Adrenal gland (tissue), 12 donors: Measurements from ENCODE around the gene EFCC1. TPM values are rescaled to one million over a fixed set of nuclear protein-coding genes. Genes with fewer than 3 reads are reported as not detected.

Experiments
- DNase-seq, 7 donors: peaks; one replicate each; pipeline ENCODE4 v3.0.0-alpha.2; 2019 to 2020
- H3K27ac ChIP-seq, 5 donors: fragments of 200-600 bp; sonication (generic) in 4 of 5; 1 replicate in 3 of 5; 2 replicates in 2 of 5; pipeline versions ENCODE4 v1.5.1 to v1.8.0; 2016 to 2020; ENCODE audit warnings: mild to moderate bottlenecking in 1 of 5
- H3K27me3 ChIP-seq: fragments of 200-600 bp; 2 replicates; pipeline ENCODE4 v1.8.0; 2021
- H3K36me3 ChIP-seq, 2 donors: fragments of 200-600 bp; replicated peaks in 1 of 2; 1 replicate in 1 of 2; 2 replicates in 1 of 2; pipeline versions ENCODE4 v1.5.1 to v1.8.0; 2018 to 2022
- H3K4me1 ChIP-seq, 2 donors: fragments of 200-600 bp; replicated peaks in 1 of 2; 1 replicate in 1 of 2; 2 replicates in 1 of 2; pipeline versions ENCODE4 v1.5.1 to v1.8.0; 2018 to 2021
- H3K4me3 ChIP-seq, 4 donors: fragments of 200-600 bp; sonication (generic) in 3 of 4; one replicate each; pipeline ENCODE4 v1.5.1; 2016 to 2018
- H3K9me3 ChIP-seq, 3 donors: fragments of 200-600 bp; sonication (generic) in 1 of 3; replicated peaks in 1 of 3; 1 replicate in 2 of 3; 2 replicates in 1 of 3; pipeline versions ENCODE4 v1.5.1 to v1.8.0; 2016 to 2021
- POLR2A ChIP-seq, 2 donors: fragments of 450-650 bp; IDR thresholded peaks; one replicate each; pipeline ENCODE4 v1.6.1; 2017; ENCODE audit warnings: antibody characterized with exemption in 2 of 2, mild to moderate bottlenecking in 2 of 2, moderate library complexity in 1 of 2
- WGBS, 4 donors: extraction: QIAGEN DNeasy Blood & Tissue Kit in 2 of 4; methylation state at CpG; one replicate each; pipeline versions ENCODE4 v1.1.5 to v1.1.7; 2013 to 2017; 5-methylcytosine and 5-hydroxymethylcytosine counted together
- intact Hi-C, 2 donors: fragments of 100-400 bp; cut with DNase I; formaldehyde crosslinking; loops; one replicate each; pipeline versions ENCODE4 v1.14.1 to v1.15.0; 2022 to 2023
- polyA plus RNA-seq, 3 donors: library from polyadenylated mRNA; stranded (reverse); fragments of 200-250 nt in 2 of 3; fragments of 350-450 nt in 1 of 3; fragmentation: Illumina TruSeq in 1 of 3; extraction: RNeasy Lipid Tissue Mini Kit (QIAGEN cat#74804) in 1 of 3; gene quantifications; one replicate each; pipeline ENCODE4 v1.2.3, GENCODE V29; 2013 to 2014
- total RNA-seq, 9 donors: library from RNA; depleted of rRNA in 4 of 9; stranded (reverse); fragments of >200 nt in 4 of 9; fragments of 120-200 nt in 1 of 9; fragmentation: NEBNext Ultra II Directional in 1 of 9; extraction: Animal tissue kit (Norgen Biotek cat#: 25700) in 1 of 9; gene quantifications; one replicate each; pipeline versions ENCODE4 v1.1.0 to v1.2.4, GENCODE V29; 2013 to 2023
- TF ChIP-seq, protein P1 (sequence below), 6 experiments: fragments of 450-650 bp in 4 of 6; fragments of 200-600 bp in 2 of 6; sonication (generic) in 1 of 6; IDR thresholded peaks; 1 replicate in 5 of 6; 2 replicates in 1 of 6; pipeline versions ENCODE4 v1.5.1 to v1.8.0; 2016 to 2021; ENCODE audit warnings: antibody characterized with exemption in 6 of 6, mild to moderate bottlenecking in 2 of 6, moderate library complexity in 1 of 6
- donor health status: healthy with polysubstance abuse.
- donor health status: Bipolar disorder and iron deficiency.
- donor health status: DM: yes; HTN: yes; CAD: no.
- donor health status: DM: no; HTN: no; CAD: no.
- donor health status: DM: no; HTN: no; CAD: no.
- donor health status: DM: yes; HTN: yes; CAD: no.

The EFCC1 gene
- total and polyA plus RNA-seq, 12 donors: 0.46 to 6.0 (median 1.8) TPM

- Histone ChIP-seq H3K9me3 (no peaks in the 10 kb centered on the region), H3K27ac (no peak overlapping the region), H3K27me3 (no peaks in the 10 kb centered on the region), H3K4me1 (no peaks in the 10 kb centered on the region), H3K4me3 (no peak overlapping the region), H3K36me3 (no peaks in the 10 kb centered on the region)
- no peak for TF ChIP-seq POLR2A (IDR thresholded peaks at IDR 0.05)
- TF ChIP-seq, protein P1, sequence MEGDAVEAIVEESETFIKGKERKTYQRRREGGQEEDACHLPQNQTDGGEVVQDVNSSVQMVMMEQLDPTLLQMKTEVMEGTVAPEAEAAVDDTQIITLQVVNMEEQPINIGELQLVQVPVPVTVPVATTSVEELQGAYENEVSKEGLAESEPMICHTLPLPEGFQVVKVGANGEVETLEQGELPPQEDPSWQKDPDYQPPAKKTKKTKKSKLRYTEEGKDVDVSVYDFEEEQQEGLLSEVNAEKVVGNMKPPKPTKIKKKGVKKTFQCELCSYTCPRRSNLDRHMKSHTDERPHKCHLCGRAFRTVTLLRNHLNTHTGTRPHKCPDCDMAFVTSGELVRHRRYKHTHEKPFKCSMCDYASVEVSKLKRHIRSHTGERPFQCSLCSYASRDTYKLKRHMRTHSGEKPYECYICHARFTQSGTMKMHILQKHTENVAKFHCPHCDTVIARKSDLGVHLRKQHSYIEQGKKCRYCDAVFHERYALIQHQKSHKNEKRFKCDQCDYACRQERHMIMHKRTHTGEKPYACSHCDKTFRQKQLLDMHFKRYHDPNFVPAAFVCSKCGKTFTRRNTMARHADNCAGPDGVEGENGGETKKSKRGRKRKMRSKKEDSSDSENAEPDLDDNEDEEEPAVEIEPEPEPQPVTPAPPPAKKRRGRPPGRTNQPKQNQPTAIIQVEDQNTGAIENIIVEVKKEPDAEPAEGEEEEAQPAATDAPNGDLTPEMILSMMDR (IDR thresholded peaks at IDR 0.05): no peak
- WGBS, 4 donors: 82 to 93% (median 89%) methylated on average over 7 to 8 of the region's 8 CpGs
- intact Hi-C loops: no loop called here
- DNase-seq: no peak
Measured at GRCh38 chr3:129078510-129078909, 77.4 kb downstream of the EFCC1 start.

GRCh38 chr3:129081503-129081902, 80.4 kb downstream of the EFCC1 start:
- H3K4me3 ChIP-seq: no peak overlapping the region
- no peak overlapping the region for H3K27ac ChIP-seq
- TF ChIP-seq, protein P1 (IDR thresholded peaks at IDR 0.05): no peak
- no peak for TF ChIP-seq POLR2A (IDR thresholded peaks at IDR 0.05)
- DNase-seq: no peak
- H3K27me3 ChIP-seq: no peaks in the 10 kb centered on the region
- H3K36me3 ChIP-seq: no peaks in the 10 kb centered on the region
- no peaks in the 10 kb centered on the region for H3K4me1 ChIP-seq
- WGBS, 4 donors: 75 to 83% (median 81%) methylated on average over 8 of the region's 8 CpGs
- intact Hi-C loops: no loop called here
- no peaks in the 10 kb centered on the region for H3K9me3 ChIP-seq

DNA sequence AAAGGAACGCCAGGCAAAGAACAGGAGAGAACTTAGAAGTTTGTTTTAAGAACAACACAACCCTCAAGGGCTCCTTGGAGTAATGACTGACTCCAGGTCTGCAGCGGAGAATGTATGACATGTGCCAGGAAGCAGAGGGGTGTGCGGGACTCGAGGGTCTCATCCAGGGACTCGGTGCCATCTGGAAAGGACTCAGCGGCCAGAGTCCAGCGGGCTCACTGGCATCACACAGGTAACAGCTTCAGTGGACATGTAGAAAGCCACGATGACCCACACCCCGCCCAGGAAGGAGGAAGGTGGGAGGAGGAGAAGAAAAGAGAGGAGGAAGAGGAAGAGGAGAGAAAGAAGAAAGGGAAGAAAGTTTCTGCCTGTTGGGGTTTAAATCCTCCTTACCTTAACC, 80.9 kb downstream of the EFCC1 start:
- Histone ChIP-seq H3K36me3 (no peaks in the 10 kb centered on the region), H3K27me3 (no peaks in the 10 kb centered on the region), H3K9me3 (no peaks in the 10 kb centered on the region), H3K4me1 (peaks cover 0 to under 1% of the 10 kb centered on the region in 2 donors), H3K4me3 (no peak overlapping the region), H3K27ac (no peak overlapping the region)
- DNase-seq: no peak
- intact Hi-C loops: no loop called here
- WGBS, 4 donors: 79 to 85% (median 85%) methylated on average over 9 of the region's 9 CpGs
- TF ChIP-seq, protein P1 (IDR thresholded peaks at IDR 0.05): no peak
- TF ChIP-seq POLR2A (IDR thresholded peaks at IDR 0.05): no peak

DNA sequence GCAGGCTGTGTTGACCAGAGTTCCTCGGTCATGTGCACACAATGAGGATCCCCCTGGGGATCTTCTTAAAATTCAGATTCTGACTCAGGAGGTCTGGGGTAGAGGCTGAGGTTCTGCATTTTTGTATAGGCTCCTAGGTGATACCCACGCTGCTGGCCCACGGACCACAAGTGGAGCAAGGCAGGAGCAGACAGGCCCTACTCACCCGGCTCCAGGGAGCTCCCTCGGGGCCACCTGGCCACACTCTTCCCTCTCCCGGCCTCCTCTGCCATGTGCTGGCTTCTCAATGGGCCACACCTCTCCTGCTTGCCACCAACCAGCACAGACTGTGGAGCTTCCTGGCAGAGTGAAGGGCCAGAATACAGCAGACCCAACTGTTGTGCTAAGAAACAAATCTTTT, 83.4 kb downstream of the EFCC1 start:
- 90 to 96% (median 90%) methylated on average over 5 to 6 of the region's 6 CpGs for WGBS, 4 donors
- Histone ChIP-seq H3K36me3 (no peaks in the 10 kb centered on the region), H3K4me3 (no peak overlapping the region), H3K9me3 (no peaks in the 10 kb centered on the region), H3K27me3 (no peaks in the 10 kb centered on the region), H3K4me1 (peaks cover 0 to 5% of the 10 kb centered on the region in 2 donors), H3K27ac (no peak overlapping the region)
- DNase-seq: no peak
- TF ChIP-seq, protein P1 (IDR thresholded peaks at IDR 0.05): no peak
- TF ChIP-seq POLR2A (IDR thresholded peaks at IDR 0.05): no peak
- intact Hi-C loops: no loop called here
